Measurements from ENCODE around the gene TMEM223.

- TF ChIP-seq EZH2phosphoT487 (IDR thresholded peaks at IDR 0.05; ENCODE audit: insufficient read depth, low read depth), result no peak
- no peak for TF ChIP-seq EZH2 (IDR thresholded peaks at IDR 0.05; ENCODE audit: insufficient read depth, poor library complexity, severe bottlenecking)
Observed at GRCh38 chr11:62757846-62758788, 33.7 kb downstream of the TMEM223 start.
